K562 (cell line): ENCODE data around the gene IER3IP1. TPM values are rescaled to one million over a fixed set of nuclear protein-coding genes. Genes with fewer than 3 reads are reported as not detected.

Experiments
- ATAC-seq: fragments of 200-7000 bp; cut with Tn5 transposase; 3 replicates; pipeline ENCODE4 v1.9.1; 2020; ENCODE audit warnings: moderate library complexity
- BruUV-seq: library from RNA; stranded (reverse); fragments of 400-500 nt; replicated peaks from 2 replicates; lab custom pipeline; 2021; lab: Mats Ljungman, UMichigan
- CTCF ChIA-PET: fragments of 300-600 bp; formaldehyde crosslinking; extraction: SDS; loops from one replicate; lab custom pipeline; 2021; ENCODE audit warnings: low intra/inter-chr PET ratio; lab: Yijun Ruan, JAX
- POLR2A ChIA-PET: fragments of 300-600, 350-650 bp; sonication (Branson Sonifier 250); formaldehyde crosslinking; extraction: SDS; loops from one replicate; lab custom pipeline; 2021; ENCODE audit warnings: antibody characterized with exemption, inconsistent platforms; lab: Yijun Ruan, JAX
- DNase-seq, 4 experiments: peaks; one replicate each; pipeline versions ENCODE4 v3.0.0 to v3.0.0-alpha.2; 2011 to 2018; ENCODE audit warnings: low spot score in 3 of 4, mixed read lengths in 3 of 4; ENCODE audit errors: extremely low read depth in 1 of 4
- FAIRE-seq: peaks from 2 replicates; lab custom pipeline; 2011; peaks lifted over from hg19 to GRCh38; lab: Jason Lieb, UNC
- H2AFZ ChIP-seq: 2 replicates; pipeline ENCODE4 v1.6.0; 2011; ENCODE audit warnings: low read depth, low read length, control low read depth, inconsistent platforms
- H3K27ac ChIP-seq: fragments of 200-600 bp; 3 replicates; pipeline ENCODE4 v1.8.0; 2011; ENCODE audit warnings: low read depth, mild to moderate bottlenecking, control low read depth, inconsistent platforms, low read length, moderate library complexity, mixed read lengths; ENCODE audit errors: extremely low read depth
- H3K27me3 ChIP-seq, 2 experiments: fragments of 300-600 bp in 1 of 2; 2 replicates in 1 of 2; 3 replicates in 1 of 2; pipeline versions ENCODE4 v1.6.0 to v1.8.0; 2011; ENCODE audit warnings: inconsistent platforms in 2 of 2, low read length in 2 of 2, mild to moderate bottlenecking in 1 of 2, mixed read lengths in 1 of 2, moderate library complexity in 1 of 2; ENCODE audit not compliant: control insufficient read depth in 2 of 2, insufficient read depth in 2 of 2
- H3K36me3 ChIP-seq: fragments of 300-600 bp; 3 replicates; pipeline ENCODE4 v1.8.0; 2011; ENCODE audit warnings: mild to moderate bottlenecking, low read length, inconsistent platforms; ENCODE audit not compliant: control insufficient read depth, insufficient read depth
- H3K4me1 ChIP-seq, 2 experiments: fragments of 200-600 bp in 1 of 2; replicated peaks in 1 of 2; 2 replicates in 1 of 2; 3 replicates in 1 of 2; pipeline versions ENCODE4 v1.5.1 to v1.8.0; 2011; ENCODE audit warnings: inconsistent platforms in 2 of 2, low read length in 2 of 2, mild to moderate bottlenecking in 1 of 2, mixed read lengths in 1 of 2, moderate library complexity in 1 of 2; ENCODE audit not compliant: control insufficient read depth in 2 of 2, insufficient read depth in 2 of 2
- H3K4me2 ChIP-seq: 2 replicates; pipeline ENCODE4 v1.6.1; 2011; ENCODE audit warnings: low read length, control low read depth, inconsistent platforms, mixed read lengths; ENCODE audit not compliant: insufficient read depth
- H3K4me3 ChIP-seq: fragments of 200-600 bp; sonication (generic), shearing (Covaris generic); 2 replicates; pipeline ENCODE4 v1.5.1; 2016; ENCODE audit warnings: control low read depth, inconsistent platforms
- H3K79me2 ChIP-seq: fragments of 200-600 bp; 3 replicates; pipeline ENCODE4 v1.8.0; 2011; ENCODE audit warnings: low read length, inconsistent platforms; ENCODE audit not compliant: control insufficient read depth, insufficient read depth
- H3K9ac ChIP-seq, 2 experiments: 2 replicates each; pipeline versions ENCODE4 v1.6.0 to v1.6.1; 2011; ENCODE audit warnings: low read depth in 2 of 2, low read length in 2 of 2, control low read depth in 1 of 2, inconsistent platforms in 1 of 2, mild to moderate bottlenecking in 1 of 2, mixed read lengths in 1 of 2; ENCODE audit not compliant: insufficient read depth in 1 of 2
- H3K9me1 ChIP-seq: one replicate; pipeline ENCODE4 v1.6.0; 2011; ENCODE audit warnings: inconsistent platforms, mild to moderate bottlenecking, low read length, moderate library complexity; ENCODE audit not compliant: control insufficient read depth, insufficient read depth
- H3K9me3 ChIP-seq: replicated peaks from 2 replicates; pipeline ENCODE4 v1.5.1; 2011; ENCODE audit warnings: low read depth, low read length, inconsistent platforms; ENCODE audit not compliant: control insufficient read depth, insufficient read depth
- H4K20me1 ChIP-seq: replicated peaks from 2 replicates; pipeline ENCODE4 v1.6.1; 2011; ENCODE audit warnings: low read length, inconsistent platforms, mixed read lengths; ENCODE audit not compliant: control insufficient read depth, insufficient read depth
- CBFA2T3 ChIP-seq: fragments of 450-650 bp; IDR thresholded peaks from 2 replicates; pipeline ENCODE4 v1.6.1; 2017
- CTCF ChIP-seq, 3 experiments: IDR thresholded peaks in 2 of 3; conservative IDR thresholded peaks in 1 of 3; 2 replicates each; pipeline ENCODE4 v1.5.1; 2011 to 2012; ENCODE audit warnings: low read length in 3 of 3, mild to moderate bottlenecking in 3 of 3, control low read depth in 2 of 3, improper control_type of control experiment in 1 of 3, inconsistent platforms in 1 of 3, low read depth in 1 of 3, mixed read lengths in 1 of 3, moderate library complexity in 1 of 3; ENCODE audit not compliant: insufficient read depth in 2 of 3
- ESRRA ChIP-seq: fragments of 450-650 bp; IDR thresholded peaks from 2 replicates; pipeline ENCODE4 v1.6.1; 2014; ENCODE audit warnings: low read depth, mild to moderate bottlenecking, moderate library complexity, borderline replicate concordance
- FOSL1 ChIP-seq: fragments of 200-800 bp; sonication (Bioruptor generic); conservative IDR thresholded peaks from 2 replicates; pipeline ENCODE4 v1.6.1; 2016; ENCODE audit warnings: missing genetic modification characterization, missing compliant biosample characterization
- PREB ChIP-seq: sonication (generic); formaldehyde crosslinking; IDR thresholded peaks from 2 replicates; pipeline ENCODE4 v1.8.1; 2023; ENCODE audit warnings: mild to moderate bottlenecking, missing genetic modification reagents
- SP1 ChIP-seq: sonication (generic); formaldehyde crosslinking; IDR thresholded peaks from 2 replicates; pipeline ENCODE4 v1.8.1; 2022; ENCODE audit warnings: mild to moderate bottlenecking, missing genetic modification reagents
- TEAD4 ChIP-seq, 2 experiments: sonication (generic) in 1 of 2; formaldehyde crosslinking in 1 of 2; IDR thresholded peaks; 2 replicates each; pipeline versions ENCODE4 v1.6.1 to v1.8.0; 2012 to 2022; ENCODE audit warnings: borderline replicate concordance in 1 of 2, inconsistent platforms in 1 of 2, low read length in 1 of 2, mild to moderate bottlenecking in 1 of 2, missing genetic modification reagents in 1 of 2
- VEZF1 ChIP-seq: fragments of 200-800 bp; sonication (Bioruptor generic); IDR thresholded peaks from 2 replicates; pipeline ENCODE4 v1.6.1; 2017; ENCODE audit warnings: missing genetic modification characterization, missing compliant biosample characterization
- ZNF175 ChIP-seq: fragments of 200-800 bp; sonication (Bioruptor generic); IDR thresholded peaks from 2 replicates; pipeline ENCODE4 v1.6.1; 2016; ENCODE audit warnings: low read depth, mild to moderate bottlenecking, missing genetic modification characterization, missing compliant biosample characterization
- ZNF668 ChIP-seq: fragments of 250-450 bp; sonication (Bioruptor Pico); IDR thresholded peaks from 2 replicates; pipeline ENCODE4 v1.8.0; 2022; ENCODE audit warnings: mild to moderate bottlenecking, inconsistent platforms
- WGBS: fragments of 100-300 bp; shearing (Covaris generic); methylation state at CpG from one replicate; pipeline ENCODE4 v1.1.6; 2016; ENCODE audit warnings: low coverage, mixed read lengths; ENCODE audit not compliant: insufficient coverage; ENCODE audit errors: missing lambda C conversion rate; 5-methylcytosine and 5-hydroxymethylcytosine counted together
- in situ Hi-C: fragments of 300-500 bp; cut with MboI; formaldehyde crosslinking; loops from 4 replicates; pipeline ENCODE4 v1.15.0; 2018; ENCODE audit warnings: inconsistent platforms, mixed read lengths
- intact Hi-C: fragments of 100-400 bp; cut with micrococcal nuclease; formaldehyde crosslinking; loops from 2 replicates; pipeline ENCODE4 v1.14.2; 2022
- polyA plus RNA-seq, 8 experiments: library from polyadenylated mRNA; depleted of rRNA in 4 of 8; stranded (reverse) in 5 of 8; unstranded in 3 of 8; fragments of >200 nt; fragmentation: Nextera tagmentation in 2 of 8; fragmentation: Illumina TruSeq in 1 of 8; extraction: Ambion mirVana in 2 of 8; extraction: Trizol in 1 of 8; gene quantifications; 2 replicates each; pipeline versions ENCODE4 v1.2.1 to v1.2.3, GENCODE V29; 2011 to 2014; ENCODE audit warnings: inconsistent platforms in 1 of 8, missing spikeins in 1 of 8
- total RNA-seq, 7 experiments: library from RNA; depleted of rRNA in 6 of 7; stranded (reverse); fragments of >200 nt in 6 of 7; fragmentation: Illumina TruSeq in 2 of 7; extraction: Trizol in 2 of 7; gene quantifications; 2 replicates each; pipeline versions ENCODE4 v1.2.1 to v1.2.3, GENCODE V29; 2011 to 2021; ENCODE audit warnings: low replicate concordance in 1 of 7

IER3IP1 gene
- total and polyA plus RNA-seq, 9 of the 15 experiments (the other 6 are each of a cell fraction or from before 2014, with no cell fraction given), result 9.0 to 38.2 (median 19.9) TPM

GRCh38 chr18:47172476-47172875, 3.7 kb downstream of the IER3IP1 start:
- Histone ChIP-seq H4K20me1 (0 out of 2 replicates have a peak, but pooled peaks cover 9% of the 10 kb centered on the region), H2AFZ (no peak overlapping the region), H3K4me3 (no peak overlapping the region), H3K27me3 (no peaks in the 10 kb centered on the region), H3K4me2 (no peak overlapping the region), H3K9me3 (no peaks in the 10 kb centered on the region), H3K36me3 (peaks cover 2% of the 10 kb centered on the region; the same call in 1 of the 3 replicates), H3K9ac (no peak overlapping the region), H3K27ac (no peak overlapping the region)
- DNase-seq (no peak), ATAC-seq (no peak), FAIRE-seq (no peak)
- POLR2A ChIA-PET, result no interaction called here
- in situ Hi-C loops, result no loop called here
- CTCF ChIA-PET, result no interaction called here
- no TSS peak for BruUV-seq
- TF ChIP-seq ESRRA, result no peak
- peak; percentile 65 for TF ChIP-seq FOSL1 (tag)
- TF ChIP-seq VEZF1 (CRISPR knock-in tag), result peak; percentile 20; the same call in 1 of the 2 replicates
- TF ChIP-seq ZNF668 (CRISPR knock-in tag), result no peak
- no peak for TF ChIP-seq TEAD4 (IDR thresholded peaks at IDR 0.05; ENCODE audit: low read length)
- TF ChIP-seq TEAD4 (CRISPR knock-in tag; IDR thresholded peaks at IDR 0.05; ENCODE audit: borderline replicate concordance), result no peak
- no peak for TF ChIP-seq SP1 (CRISPR knock-in tag)
- TF ChIP-seq ZNF175, result no peak
- no peak for TF ChIP-seq PREB (CRISPR knock-in tag)
- TF ChIP-seq CTCF (IDR thresholded peaks at IDR 0.05 in 2 of 3, conservative IDR thresholded peaks at IDR 0.05 in 1 of 3; ENCODE audit: insufficient read depth in 2 of 3, low read depth in 1 of 3, low read length in 3 of 3), result no peak
- TF ChIP-seq CBFA2T3, result 0 out of 2 replicates have a peak, but pooled peaks have one; percentile 20
- TF ChIP-seq, all 486 proteins: peak for 3
- intact Hi-C loops, result no loop called here
- Histone ChIP-seq H3K79me2 (peaks cover 76% of the 10 kb centered on the region), H3K9me1 (no peaks in the 10 kb centered on the region), H3K4me1 (peaks cover 0 to 16% of the 10 kb centered on the region in 2 experiments; a peak in 4 of 5 replicates)
- 29% methylated on average over 2 of the region's 2 CpGs for WGBS
